ENCODE measurements around the gene OR5AR1. TPM values are rescaled to one million over a fixed set of nuclear protein-coding genes. Genes with fewer than 3 reads are reported as not detected.
A peak's percentile ranks its signal among the peaks of the same experiment; 100 is the strongest.

OR5AR1 gene
- total RNA-seq: not detected
- polyA plus RNA-seq (2013, experiment 1 of 2): not detected
- not detected for polyA plus RNA-seq (2013, experiment 2 of 2)
- long read RNA-seq, experiment 1: 0 reads
- long read RNA-seq, experiment 2: 0 reads
- long read RNA-seq, experiment 3: 0 reads
- long read RNA-seq, experiment 4: 0 reads

- DNase-seq: no peak
- WGBS, 2 experiments (ENCODE audit: insufficient coverage in 1 of 2, insufficient read length in 1 of 2): 95% methylated on average over 2 of the region's 2 CpGs; no CpG with 5 or more reads in 1 of the 2 experiments
- Histone ChIP-seq H3K27ac (ENCODE audit: low read depth, low read length) (no peak within 1 kb of the TSS), H3K9ac (ENCODE audit: extremely low read depth, low read length, poor library complexity, severe bottlenecking) (no peak within 1 kb of the TSS), H3K36me3 (ENCODE audit: control insufficient read depth, insufficient read depth, low read length) (no peaks in the 10 kb centered on the region), H3K4me1 (ENCODE audit: control insufficient read depth, insufficient read depth, low read length) (no peaks in the 10 kb centered on the region), H3K4me3 (ENCODE audit: low read length) (no peak within 1 kb of the TSS), H3K9me3 (ENCODE audit: control insufficient read depth, low read length) (no peaks in the 10 kb centered on the region), H3K27me3 (ENCODE audit: control insufficient read depth, insufficient read depth, low read length, poor library complexity, severe bottlenecking) (no peaks in the 10 kb centered on the region)
- peaks cover 9% of the 10 kb centered on the region for H3K4me1 Mint-ChIP-seq
- no peaks in the 10 kb centered on the region for H3K36me3 Mint-ChIP-seq (ENCODE audit: low read depth)
- H3K9me3 Mint-ChIP-seq: no peaks in the 10 kb centered on the region
- no peaks in the 10 kb centered on the region for H3K27me3 Mint-ChIP-seq (ENCODE audit: insufficient read depth)
- H3K27ac Mint-ChIP-seq: no peak within 1 kb of the TSS
- no peak for TF ChIP-seq CTCF (conservative IDR thresholded peaks at IDR 0.05)
- H3K4me3 Mint-ChIP-seq: no peak within 1 kb of the TSS
Observed at GRCh38 chr11:56663386-56663785, at the start of gene OR5AR1. Gene OR5AR1, plus strand, starts transcription at chr11:56663686. Its CDS starts 0 bp downstream, at chr11:56663686.

DNA sequence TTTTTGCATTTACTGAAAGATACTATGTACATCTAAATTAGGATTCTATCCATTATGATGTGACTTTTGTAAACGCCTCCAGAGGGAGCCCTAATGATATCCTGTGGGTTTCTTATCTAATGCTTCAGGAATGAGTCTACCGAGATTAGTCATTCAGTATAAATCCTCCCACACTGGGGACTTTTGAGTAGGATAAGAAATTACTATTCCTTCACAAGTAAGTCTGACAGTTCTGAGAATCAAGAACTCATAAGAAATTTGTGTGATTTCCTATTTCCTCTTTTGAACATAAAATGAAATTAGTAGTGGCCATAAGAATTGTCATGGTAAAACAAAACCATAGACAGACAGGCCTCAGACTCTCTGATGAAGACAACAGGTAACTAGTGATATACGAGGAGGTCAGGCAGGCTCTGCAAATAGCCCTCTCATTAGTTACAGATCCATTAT lies 38.8 kb upstream of the OR5AR1 start:
- WGBS, 2 experiments (ENCODE audit: insufficient coverage in 1 of 2, insufficient read length in 1 of 2): 30 to 44% methylated on average over 1 to 3 of the region's 3 CpGs
- no peaks in the 10 kb centered on the region for H3K36me3 Mint-ChIP-seq (ENCODE audit: low read depth)

GRCh38 chr11:56625946-56626345 lies 37.5 kb upstream of the OR5AR1 start:
- DNase-seq: no peak
- H3K4me3 Mint-ChIP-seq: no peak overlapping the region
- no CpG with 5 or more reads among the region's 2 CpGs for WGBS, 2 experiments (ENCODE audit: insufficient coverage in 1 of 2, insufficient read length in 1 of 2)
- no peak for TF ChIP-seq CTCF (conservative IDR thresholded peaks at IDR 0.05)
- no peaks in the 10 kb centered on the region for H3K4me1 Mint-ChIP-seq
- Histone ChIP-seq H3K9ac (ENCODE audit: extremely low read depth, low read length, poor library complexity, severe bottlenecking) (no peak overlapping the region), H3K4me1 (ENCODE audit: control insufficient read depth, insufficient read depth, low read length) (no peaks in the 10 kb centered on the region), H3K4me3 (ENCODE audit: low read length) (no peak overlapping the region), H3K9me3 (ENCODE audit: control insufficient read depth, low read length) (no peaks in the 10 kb centered on the region), H3K27me3 (ENCODE audit: control insufficient read depth, insufficient read depth, low read length, poor library complexity, severe bottlenecking) (no peaks in the 10 kb centered on the region), H3K27ac (ENCODE audit: low read depth, low read length) (no peak overlapping the region), H3K36me3 (ENCODE audit: control insufficient read depth, insufficient read depth, low read length) (no peaks in the 10 kb centered on the region)
- H3K27me3 Mint-ChIP-seq (ENCODE audit: insufficient read depth): no peaks in the 10 kb centered on the region
- no peaks in the 10 kb centered on the region for H3K9me3 Mint-ChIP-seq
- no peaks in the 10 kb centered on the region for H3K36me3 Mint-ChIP-seq (ENCODE audit: low read depth)
- H3K27ac Mint-ChIP-seq: no peak overlapping the region

More for the DNA sequence above, 38.8 kb upstream of the OR5AR1 start:
- H3K9ac ChIP-seq (ENCODE audit: extremely low read depth, low read length, poor library complexity, severe bottlenecking): no peak overlapping the region
- H3K27me3 ChIP-seq (ENCODE audit: control insufficient read depth, insufficient read depth, low read length, poor library complexity, severe bottlenecking): no peaks in the 10 kb centered on the region
- Mint-ChIP-seq H3K27me3 (ENCODE audit: insufficient read depth) (no peaks in the 10 kb centered on the region), H3K4me3 (no peak overlapping the region), H3K9me3 (no peaks in the 10 kb centered on the region), H3K4me1 (no peaks in the 10 kb centered on the region), H3K27ac (peak overlapping the region; percentile 71)
- H3K9me3 ChIP-seq (ENCODE audit: control insufficient read depth, low read length): no peaks in the 10 kb centered on the region
- no peaks in the 10 kb centered on the region for H3K4me1 ChIP-seq (ENCODE audit: control insufficient read depth, insufficient read depth, low read length)
- H3K27ac ChIP-seq (ENCODE audit: low read depth, low read length): no peak overlapping the region
- no peaks in the 10 kb centered on the region for H3K36me3 ChIP-seq (ENCODE audit: control insufficient read depth, insufficient read depth, low read length)
- H3K4me3 ChIP-seq (ENCODE audit: low read length): no peak overlapping the region
- DNase-seq: peak; percentile 51
- peak; percentile 83 for TF ChIP-seq CTCF (conservative IDR thresholded peaks at IDR 0.05)

Data from endodermal cell (in vitro differentiated cells).